ENCODE data around the gene SKIC2. TPM values are rescaled to one million over a fixed set of nuclear protein-coding genes. Genes with fewer than 3 reads are reported as not detected.
"Not testable (repeated sequence)": the region's sequence is repeated elsewhere in the genome, so short reads cannot be mapped to it uniquely, and the experiment has no call there.

SKIC2 gene
- total and polyA plus RNA-seq, 2 of the 8 experiments (the other 6 are each of a cell fraction or from before 2014, with no cell fraction given), result 42.1 to 59.7 TPM

GRCh38 chr6:32004864-32005537 is 46.0 kb downstream of the SKIC2 start:
- CTCF ChIA-PET (ENCODE audit: partially characterized antibody); H2BK20ac ChIP-seq (ENCODE audit: low read length); H3K9me3 ChIP-seq (ENCODE audit: insufficient read depth in 2 of 2, low read depth in 1 of 2, low read length in 1 of 2); H3K9ac ChIP-seq (replicated peaks in 1 of 4; ENCODE audit: extremely low read depth in 1 of 4, low read depth in 3 of 4, low read length in 3 of 4); H3K27ac ChIP-seq (ENCODE audit: low read depth, low read length); H2BK15ac ChIP-seq (ENCODE audit: low read length); H3K4me1 ChIP-seq (replicated peaks in 1 of 4; ENCODE audit: control insufficient read depth in 3 of 4, insufficient read depth in 4 of 4, low read length in 3 of 4); H2BK120ac ChIP-seq (replicated peaks; ENCODE audit: low read depth, low read length); H3K23me2 ChIP-seq (ENCODE audit: low read depth, low read length); H4K5ac ChIP-seq (ENCODE audit: insufficient read length, low read depth, low read length); POLR2A ChIA-PET (ENCODE audit: partially characterized antibody); H3K4me3 ChIP-seq (ENCODE audit: extremely low read depth in 1 of 4, insufficient read depth in 2 of 4, low read depth in 3 of 4, low read length in 4 of 4); H3K79me2 ChIP-seq (ENCODE audit: control insufficient read depth in 1 of 2, insufficient read depth in 2 of 2, low read length in 2 of 2); H3K56ac ChIP-seq (replicated peaks; ENCODE audit: insufficient read length, low read depth, low read length); H2AFZ ChIP-seq (ENCODE audit: low read length); H3K4me2 ChIP-seq (ENCODE audit: insufficient read depth in 1 of 2, low read depth in 2 of 2, low read length in 2 of 2); FAIRE-seq; H4K20me1 ChIP-seq (replicated peaks in 1 of 2; ENCODE audit: control insufficient read depth in 1 of 2, insufficient read depth in 2 of 2, low read length in 2 of 2); H3K14ac ChIP-seq (ENCODE audit: insufficient read length); H2BK12ac ChIP-seq (ENCODE audit: low read depth, low read length); DNase-seq (ENCODE audit: low read depth in 1 of 2, low spot score in 2 of 2); H4K8ac ChIP-seq (ENCODE audit: extremely low read depth, insufficient read depth, low read length); H3K79me1 ChIP-seq (ENCODE audit: low read depth, low read length); H3K36me3 ChIP-seq (ENCODE audit: control insufficient read depth in 2 of 4, insufficient read depth in 4 of 4, low read length in 3 of 4); H3K18ac ChIP-seq (ENCODE audit: extremely low read depth, low read length); H3K4ac ChIP-seq (replicated peaks; ENCODE audit: insufficient read length, low read depth, low read length); H3K23ac ChIP-seq (ENCODE audit: insufficient read length); H4K91ac ChIP-seq (replicated peaks; ENCODE audit: insufficient read length, low read length); H2BK5ac ChIP-seq (ENCODE audit: low read depth, low read length); H2AK5ac ChIP-seq (ENCODE audit: low read depth, low read length); H3K27me3 ChIP-seq (replicated peaks in 1 of 4; ENCODE audit: control insufficient read depth in 3 of 4, extremely low read depth in 1 of 4, insufficient read depth in 3 of 4, low read length in 3 of 4): not testable (repeated sequence)
- 96% methylated on average over 4 of the region's 13 CpGs; no CpG with 5 or more reads in 1 of the 2 experiments for WGBS, 2 experiments (ENCODE audit: extremely low coverage in 1 of 2, insufficient coverage in 1 of 2, insufficient read length in 1 of 2, insufficient replicate concordance in 2 of 2, low coverage in 1 of 2, low lambda C conversion rate in 2 of 2, missing lambda C conversion rate in 1 of 2)

DNA sequence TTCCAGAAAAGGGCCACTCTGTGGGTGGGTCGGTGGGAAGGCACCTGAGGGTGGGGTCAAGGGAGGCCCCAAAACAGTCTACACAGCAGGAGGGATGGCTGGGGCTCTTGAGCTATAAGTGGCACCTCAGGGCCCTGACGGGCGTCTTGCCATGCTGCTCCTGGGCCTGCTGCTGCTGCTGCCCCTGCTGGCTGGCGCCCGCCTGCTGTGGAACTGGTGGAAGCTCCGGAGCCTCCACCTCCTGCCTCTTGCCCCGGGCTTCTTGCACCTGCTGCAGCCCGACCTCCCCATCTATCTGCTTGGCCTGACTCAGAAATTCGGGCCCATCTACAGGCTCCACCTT is 46.5 kb downstream of the SKIC2 start:
- H3K79me2 ChIP-seq (ENCODE audit: control insufficient read depth in 1 of 2, insufficient read depth in 2 of 2, low read length in 2 of 2); H3K23ac ChIP-seq (ENCODE audit: insufficient read length); H4K91ac ChIP-seq (replicated peaks; ENCODE audit: insufficient read length, low read length); H2BK15ac ChIP-seq (ENCODE audit: low read length); H2BK12ac ChIP-seq (ENCODE audit: low read depth, low read length); H3K23me2 ChIP-seq (ENCODE audit: low read depth, low read length); H2BK20ac ChIP-seq (ENCODE audit: low read length); H3K4me2 ChIP-seq (ENCODE audit: insufficient read depth in 1 of 2, low read depth in 2 of 2, low read length in 2 of 2); H3K4me3 ChIP-seq (ENCODE audit: extremely low read depth in 1 of 4, insufficient read depth in 2 of 4, low read depth in 3 of 4, low read length in 4 of 4); H3K79me1 ChIP-seq (ENCODE audit: low read depth, low read length); H3K18ac ChIP-seq (ENCODE audit: extremely low read depth, low read length); FAIRE-seq; H3K9ac ChIP-seq (replicated peaks in 1 of 4; ENCODE audit: extremely low read depth in 1 of 4, low read depth in 3 of 4, low read length in 3 of 4); H3K27me3 ChIP-seq (replicated peaks in 1 of 4; ENCODE audit: control insufficient read depth in 3 of 4, extremely low read depth in 1 of 4, insufficient read depth in 3 of 4, low read length in 3 of 4); H3K27ac ChIP-seq (ENCODE audit: low read depth, low read length); H2BK5ac ChIP-seq (ENCODE audit: low read depth, low read length); H3K4ac ChIP-seq (replicated peaks; ENCODE audit: insufficient read length, low read depth, low read length); H3K9me3 ChIP-seq (ENCODE audit: insufficient read depth in 2 of 2, low read depth in 1 of 2, low read length in 1 of 2); H3K4me1 ChIP-seq (replicated peaks in 1 of 4; ENCODE audit: control insufficient read depth in 3 of 4, insufficient read depth in 4 of 4, low read length in 3 of 4); POLR2A ChIA-PET (ENCODE audit: partially characterized antibody); H3K56ac ChIP-seq (replicated peaks; ENCODE audit: insufficient read length, low read depth, low read length); H3K14ac ChIP-seq (ENCODE audit: insufficient read length); H4K5ac ChIP-seq (ENCODE audit: insufficient read length, low read depth, low read length); H4K20me1 ChIP-seq (replicated peaks in 1 of 2; ENCODE audit: control insufficient read depth in 1 of 2, insufficient read depth in 2 of 2, low read length in 2 of 2); CTCF ChIA-PET (ENCODE audit: partially characterized antibody); H3K36me3 ChIP-seq (ENCODE audit: control insufficient read depth in 2 of 4, insufficient read depth in 4 of 4, low read length in 3 of 4); H4K8ac ChIP-seq (ENCODE audit: extremely low read depth, insufficient read depth, low read length); H2BK120ac ChIP-seq (replicated peaks; ENCODE audit: low read depth, low read length); H2AK5ac ChIP-seq (ENCODE audit: low read depth, low read length); H2AFZ ChIP-seq (ENCODE audit: low read length): not testable (repeated sequence)
- no CpG with 5 or more reads among the region's 9 CpGs for WGBS, 2 experiments (ENCODE audit: extremely low coverage in 1 of 2, insufficient coverage in 1 of 2, insufficient read length in 1 of 2, insufficient replicate concordance in 2 of 2, low coverage in 1 of 2, low lambda C conversion rate in 2 of 2, missing lambda C conversion rate in 1 of 2)
- peak in 1 of 2 experiments; percentile 22 for DNase-seq (ENCODE audit: low read depth in 1 of 2, low spot score in 2 of 2)
